Right lobe of liver (tissue), 4 donors: Measurements from ENCODE around the gene PAK6.

Source experiments
- POLR2A ChIP-seq: fragments of 450-650 bp; IDR thresholded peaks from one replicate; pipeline ENCODE4 v1.6.1; 2017; ENCODE audit warnings: antibody characterized with exemption, mild to moderate bottlenecking
- TF ChIP-seq, protein P1 (sequence below), 4 donors: fragments of 200-600 bp in 3 of 4; fragments of 450-650 bp in 1 of 4; IDR thresholded peaks; one replicate each; pipeline versions ENCODE4 v1.5.1 to v1.8.0; 2016 to 2022; ENCODE audit warnings: antibody characterized with exemption in 4 of 4, mild to moderate bottlenecking in 2 of 4
- donor health status: DM: no; HTN: no; CAD: no.
- donor health status: DM: no; HTN: no; CAD: no.
- donor health status: DM: no; HTN: yes; CAD: no.

DNA sequence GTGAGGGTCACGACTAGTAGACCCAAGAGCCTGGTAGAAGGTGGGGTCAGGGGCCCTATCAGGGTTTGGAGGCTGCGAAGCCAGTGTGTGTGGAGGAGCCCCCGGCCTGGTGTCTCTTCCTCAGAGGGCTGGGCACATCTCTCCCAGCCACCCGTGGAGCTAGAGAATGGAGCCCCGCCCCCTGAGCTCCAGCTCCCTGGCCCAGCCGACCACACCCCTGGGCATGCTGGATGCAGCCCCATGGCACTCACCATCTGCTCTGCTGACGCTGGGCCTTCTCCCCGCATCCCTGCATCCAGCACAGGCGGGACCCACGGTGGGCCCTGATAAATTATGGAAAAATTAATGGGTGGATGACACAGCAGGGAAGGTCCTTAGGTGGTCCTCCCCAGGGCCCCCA is 26.5 kb downstream of the PAK6 start:
- TF ChIP-seq, protein P1, sequence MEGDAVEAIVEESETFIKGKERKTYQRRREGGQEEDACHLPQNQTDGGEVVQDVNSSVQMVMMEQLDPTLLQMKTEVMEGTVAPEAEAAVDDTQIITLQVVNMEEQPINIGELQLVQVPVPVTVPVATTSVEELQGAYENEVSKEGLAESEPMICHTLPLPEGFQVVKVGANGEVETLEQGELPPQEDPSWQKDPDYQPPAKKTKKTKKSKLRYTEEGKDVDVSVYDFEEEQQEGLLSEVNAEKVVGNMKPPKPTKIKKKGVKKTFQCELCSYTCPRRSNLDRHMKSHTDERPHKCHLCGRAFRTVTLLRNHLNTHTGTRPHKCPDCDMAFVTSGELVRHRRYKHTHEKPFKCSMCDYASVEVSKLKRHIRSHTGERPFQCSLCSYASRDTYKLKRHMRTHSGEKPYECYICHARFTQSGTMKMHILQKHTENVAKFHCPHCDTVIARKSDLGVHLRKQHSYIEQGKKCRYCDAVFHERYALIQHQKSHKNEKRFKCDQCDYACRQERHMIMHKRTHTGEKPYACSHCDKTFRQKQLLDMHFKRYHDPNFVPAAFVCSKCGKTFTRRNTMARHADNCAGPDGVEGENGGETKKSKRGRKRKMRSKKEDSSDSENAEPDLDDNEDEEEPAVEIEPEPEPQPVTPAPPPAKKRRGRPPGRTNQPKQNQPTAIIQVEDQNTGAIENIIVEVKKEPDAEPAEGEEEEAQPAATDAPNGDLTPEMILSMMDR (IDR thresholded peaks at IDR 0.05): no peak
- TF ChIP-seq POLR2A: no peak
